GM12864 (cell line): ENCODE results near the gene HOXA5.

ENCODE experiments used
- DNase-seq: peaks from one replicate; pipeline ENCODE4 v3.0.0-alpha.2; 2011; ENCODE audit warnings: low read depth
- H3K4me3 ChIP-seq: 2 replicates; pipeline ENCODE4 v1.5.1; 2011; ENCODE audit warnings: mild to moderate bottlenecking, low read depth, low read length, control low read depth
- TF ChIP-seq, protein P1 (sequence below): IDR thresholded peaks from 2 replicates; pipeline ENCODE4 v1.5.1; 2011; ENCODE audit warnings: low read depth, mild to moderate bottlenecking, moderate library complexity, low read length, control low read depth, inconsistent platforms; ENCODE audit errors: missing control alignments

The HOXA5 gene

GRCh38 chr7:27180431-27181420 is 37.2 kb upstream of the HOXA5 start:
- no peak for DNase-seq
- H3K4me3 ChIP-seq: no peak overlapping the region
- TF ChIP-seq, protein P1, sequence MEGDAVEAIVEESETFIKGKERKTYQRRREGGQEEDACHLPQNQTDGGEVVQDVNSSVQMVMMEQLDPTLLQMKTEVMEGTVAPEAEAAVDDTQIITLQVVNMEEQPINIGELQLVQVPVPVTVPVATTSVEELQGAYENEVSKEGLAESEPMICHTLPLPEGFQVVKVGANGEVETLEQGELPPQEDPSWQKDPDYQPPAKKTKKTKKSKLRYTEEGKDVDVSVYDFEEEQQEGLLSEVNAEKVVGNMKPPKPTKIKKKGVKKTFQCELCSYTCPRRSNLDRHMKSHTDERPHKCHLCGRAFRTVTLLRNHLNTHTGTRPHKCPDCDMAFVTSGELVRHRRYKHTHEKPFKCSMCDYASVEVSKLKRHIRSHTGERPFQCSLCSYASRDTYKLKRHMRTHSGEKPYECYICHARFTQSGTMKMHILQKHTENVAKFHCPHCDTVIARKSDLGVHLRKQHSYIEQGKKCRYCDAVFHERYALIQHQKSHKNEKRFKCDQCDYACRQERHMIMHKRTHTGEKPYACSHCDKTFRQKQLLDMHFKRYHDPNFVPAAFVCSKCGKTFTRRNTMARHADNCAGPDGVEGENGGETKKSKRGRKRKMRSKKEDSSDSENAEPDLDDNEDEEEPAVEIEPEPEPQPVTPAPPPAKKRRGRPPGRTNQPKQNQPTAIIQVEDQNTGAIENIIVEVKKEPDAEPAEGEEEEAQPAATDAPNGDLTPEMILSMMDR: no peak

DNA sequence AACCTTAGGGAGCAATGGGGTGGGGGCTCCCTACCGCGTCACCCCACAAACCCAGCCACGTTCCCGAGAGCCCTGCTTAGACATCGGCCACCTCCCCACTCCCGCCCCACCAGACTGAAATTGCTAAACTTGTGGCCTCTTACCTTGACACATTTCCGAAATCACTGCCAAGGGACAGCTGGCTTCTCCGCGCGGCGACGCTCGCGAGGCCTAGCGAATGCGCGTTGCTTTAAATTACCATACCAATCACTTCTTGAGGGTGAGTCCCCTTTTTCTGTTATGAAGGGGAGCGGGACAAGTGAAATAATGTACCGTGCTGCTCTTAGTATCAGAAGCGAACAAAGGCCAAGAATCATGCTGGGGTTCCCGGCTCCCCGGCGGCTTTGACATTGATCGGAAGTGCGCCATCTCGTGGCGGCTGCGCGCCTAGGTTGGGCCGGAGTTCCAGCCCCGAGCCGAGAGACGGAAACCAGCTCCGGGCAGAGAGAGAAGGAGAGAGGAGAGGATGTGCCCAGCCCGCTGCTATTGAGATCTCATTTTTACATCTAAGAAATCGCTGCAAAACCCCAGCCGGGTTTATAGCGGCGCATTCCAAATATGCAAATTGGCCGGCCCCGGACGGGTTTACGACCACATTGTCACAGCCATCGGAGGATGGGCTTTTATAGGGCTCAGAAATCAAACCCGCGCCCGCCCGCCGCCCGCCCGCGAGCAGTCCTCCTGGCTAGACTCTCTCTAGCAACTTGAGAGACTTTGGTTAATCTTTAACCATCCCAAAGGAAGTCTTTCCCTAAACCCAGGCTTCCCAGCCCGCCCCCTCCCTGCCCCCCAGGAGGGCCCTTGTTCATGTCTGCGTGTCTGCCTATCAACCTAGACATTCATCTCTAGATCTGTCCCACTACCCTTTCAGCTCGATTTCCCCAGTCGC is 36.3 kb upstream of the HOXA5 start:
- TF ChIP-seq, protein P1: peak; percentile 64
- H3K4me3 ChIP-seq: no peak overlapping the region
- DNase-seq: no peak

GRCh38 chr7:27179030-27179429 is 35.5 kb upstream of the HOXA5 start:
- DNase-seq: no peak
- TF ChIP-seq, protein P1: no peak
- no peak overlapping the region for H3K4me3 ChIP-seq

DNA sequence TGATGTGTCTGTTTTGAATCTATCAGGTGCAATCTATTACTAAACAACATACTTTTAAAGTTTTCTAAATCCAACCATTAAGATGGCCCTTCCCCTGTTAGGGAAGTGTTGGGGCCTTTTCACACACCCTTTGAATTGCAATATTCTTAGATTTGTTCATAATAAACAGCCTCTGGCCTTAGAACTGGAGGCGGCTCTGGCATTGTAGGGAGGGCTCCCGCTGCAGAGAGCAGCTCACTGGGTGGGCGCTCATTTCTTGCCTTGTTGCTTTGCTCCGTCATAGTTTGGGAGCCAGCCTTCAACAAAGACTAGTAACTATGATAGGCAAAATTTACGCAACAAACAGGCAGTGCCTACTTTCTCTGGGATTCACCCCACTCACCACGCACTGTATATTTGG is 34.9 kb upstream of the HOXA5 start:
- no peak overlapping the region for H3K4me3 ChIP-seq
- TF ChIP-seq, protein P1: no peak
- DNase-seq: no peak

DNA sequence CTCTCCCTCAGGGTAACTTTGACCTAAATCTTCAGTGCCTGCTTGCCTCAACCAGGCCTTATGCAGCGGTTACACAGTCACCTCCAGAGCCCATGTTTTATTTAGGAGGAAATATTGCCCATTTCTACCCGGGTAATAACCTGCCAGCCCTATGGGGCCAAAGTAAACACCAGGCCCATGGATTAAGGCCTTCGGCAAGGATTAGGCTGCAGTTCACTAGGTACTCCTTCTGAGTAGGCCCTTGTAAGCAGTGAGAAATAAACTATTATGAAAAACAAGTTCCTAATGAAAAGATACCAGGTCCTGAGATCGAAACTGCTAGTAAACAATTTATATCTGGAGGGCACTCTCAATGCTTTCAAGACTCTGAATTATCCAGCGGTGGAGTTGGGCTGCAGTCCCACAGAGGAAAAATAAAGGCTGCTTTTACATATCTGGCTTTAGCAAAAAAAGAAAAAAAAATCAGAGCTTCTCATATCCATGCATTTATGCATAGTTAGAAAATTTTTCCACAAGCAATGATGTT is 34.4 kb upstream of the HOXA5 start:
- no peak overlapping the region for H3K4me3 ChIP-seq
- TF ChIP-seq, protein P1: no peak
- DNase-seq: no peak

- DNase-seq: no peak
- TF ChIP-seq, protein P1: no peak
These were observed 33.7 kb upstream of the HOXA5 start for GRCh38 chr7:27176962-27177794.

More at GRCh38 chr7:27176962-27177794, 33.7 kb upstream of the HOXA5 start:
- H3K4me3 ChIP-seq: no peak overlapping the region
